GM18858 (cell line): ENCODE results near the gene RSAD1.
"Not testable (repeated sequence)": the region's sequence is repeated elsewhere in the genome, so short reads cannot be mapped to it uniquely, and the experiment has no call there.

Source experiments
- ATAC-seq: cut with Tn5 transposase; IDR thresholded peaks from one replicate; pipeline ENCODE4 v1.9.1; 2021; ENCODE audit not compliant: unreplicated experiment

Gene RSAD1

GRCh38 chr17:50471009-50471905 lies 7.4 kb upstream of the RSAD1 start:
- ATAC-seq: no peak

- ATAC-seq: no peak
These were observed 6.4 kb upstream of the RSAD1 start for GRCh38 chr17:50472286-50472685.

- not testable (repeated sequence) for ATAC-seq
These were observed 5.9 kb upstream of the RSAD1 start for GRCh38 chr17:50472761-50473161.

- ATAC-seq: no peak
These were observed 4.8 kb upstream of the RSAD1 start for GRCh38 chr17:50473901-50474300.

GRCh38 chr17:50474523-50474922 lies 4.1 kb upstream of the RSAD1 start:
- no peak for ATAC-seq

GRCh38 chr17:50475362-50475761 lies 3.3 kb upstream of the RSAD1 start:
- ATAC-seq: no peak

GRCh38 chr17:50475775-50476544 lies 2.7 kb upstream of the RSAD1 start:
- not testable (repeated sequence) for ATAC-seq

GRCh38 chr17:50476545-50477315 lies 1.9 kb upstream of the RSAD1 start:
- no peak for ATAC-seq

- ATAC-seq: no peak
These were observed 684 bp upstream of the RSAD1 start for GRCh38 chr17:50477976-50478375.

GRCh38 chr17:50479522-50480141 lies 972 bp downstream of the RSAD1 start:
- ATAC-seq: no peak

- ATAC-seq: no peak
These were observed 1.6 kb downstream of the RSAD1 start for GRCh38 chr17:50480142-50480764.

GRCh38 chr17:50480854-50481490 lies 2.3 kb downstream of the RSAD1 start:
- no peak for ATAC-seq

GRCh38 chr17:50481648-50482047 lies 3.0 kb downstream of the RSAD1 start:
- ATAC-seq: no peak

GRCh38 chr17:50482110-50482509 lies 3.5 kb downstream of the RSAD1 start:
- no peak for ATAC-seq

- ATAC-seq: peak; percentile 25
These were observed 3.9 kb downstream of the RSAD1 start for GRCh38 chr17:50482516-50482915.

- ATAC-seq: no peak
These were observed 4.6 kb downstream of the RSAD1 start for GRCh38 chr17:50483266-50483665.

GRCh38 chr17:50484386-50485155 lies 5.9 kb downstream of the RSAD1 start:
- no peak for ATAC-seq

GRCh38 chr17:50487213-50488096 lies 8.8 kb downstream of the RSAD1 start:
- ATAC-seq: no peak
